Measurements from ENCODE around the gene MRPL45. TPM values are rescaled to one million over a fixed set of nuclear protein-coding genes. Genes with fewer than 3 reads are reported as not detected.

Gene MRPL45
- total RNA-seq, 4 donors from 2014 or later = 25.8 to 34.5 (median 29.4) TPM

GRCh38 chr17:38342886-38343607 is 46.1 kb downstream of the MRPL45 start:
- intact Hi-C loops (cut with DNase I; ENCODE audit: low total_unique reads) = no loop called here
- TF ChIP-seq, protein P1, sequence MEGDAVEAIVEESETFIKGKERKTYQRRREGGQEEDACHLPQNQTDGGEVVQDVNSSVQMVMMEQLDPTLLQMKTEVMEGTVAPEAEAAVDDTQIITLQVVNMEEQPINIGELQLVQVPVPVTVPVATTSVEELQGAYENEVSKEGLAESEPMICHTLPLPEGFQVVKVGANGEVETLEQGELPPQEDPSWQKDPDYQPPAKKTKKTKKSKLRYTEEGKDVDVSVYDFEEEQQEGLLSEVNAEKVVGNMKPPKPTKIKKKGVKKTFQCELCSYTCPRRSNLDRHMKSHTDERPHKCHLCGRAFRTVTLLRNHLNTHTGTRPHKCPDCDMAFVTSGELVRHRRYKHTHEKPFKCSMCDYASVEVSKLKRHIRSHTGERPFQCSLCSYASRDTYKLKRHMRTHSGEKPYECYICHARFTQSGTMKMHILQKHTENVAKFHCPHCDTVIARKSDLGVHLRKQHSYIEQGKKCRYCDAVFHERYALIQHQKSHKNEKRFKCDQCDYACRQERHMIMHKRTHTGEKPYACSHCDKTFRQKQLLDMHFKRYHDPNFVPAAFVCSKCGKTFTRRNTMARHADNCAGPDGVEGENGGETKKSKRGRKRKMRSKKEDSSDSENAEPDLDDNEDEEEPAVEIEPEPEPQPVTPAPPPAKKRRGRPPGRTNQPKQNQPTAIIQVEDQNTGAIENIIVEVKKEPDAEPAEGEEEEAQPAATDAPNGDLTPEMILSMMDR (IDR thresholded peaks at IDR 0.05) = no peak
- TF ChIP-seq POLR2A (IDR thresholded peaks at IDR 0.05) = no peak

GRCh38 chr17:38343608-38344419 is 46.8 kb downstream of the MRPL45 start, which contains the start of gene GPR179:
TSS of gene GPR179 (minus strand) at chr17:38343956. CDS start at chr17:38343789, 167 bp downstream.
- H3K4me3 ChIP-seq (ENCODE audit: low read depth, poor library complexity, severe bottlenecking) = no peak within 1 kb of the TSS
- no peak for TF ChIP-seq POLR2A (IDR thresholded peaks at IDR 0.05)
- TF ChIP-seq, protein P1 (IDR thresholded peaks at IDR 0.05) = no peak
- 77 to 80% methylated on average over 18 of the region's 18 CpGs for WGBS, 2 donors
- intact Hi-C loops (cut with DNase I; ENCODE audit: low total_unique reads) = no loop called here
- no peak for DNase-seq (ENCODE audit: low spot score in 2 of 2)

More at GRCh38 chr17:38342886-38343607, 46.1 kb downstream of the MRPL45 start:
- DNase-seq (ENCODE audit: low spot score in 2 of 2) = no peak
- H3K4me3 ChIP-seq (ENCODE audit: low read depth, poor library complexity, severe bottlenecking) = no peak overlapping the region
- 80 to 84% methylated on average over 14 to 18 of the region's 18 CpGs for WGBS, 2 donors

DNA sequence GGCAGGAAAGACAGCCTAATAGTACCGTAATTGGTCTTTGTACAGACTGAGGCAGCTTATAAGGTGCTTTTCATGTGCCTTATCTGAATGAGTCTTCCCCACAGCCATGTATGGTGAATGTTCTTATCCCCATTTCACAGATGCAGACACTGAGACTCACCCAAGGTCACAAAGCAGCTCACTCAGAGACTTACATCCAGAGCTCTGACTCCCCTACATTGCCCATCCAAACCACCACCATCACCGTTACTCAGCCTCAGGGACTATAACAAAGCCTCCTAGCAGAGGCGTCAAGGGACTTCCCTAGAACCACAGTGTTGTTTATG is 47.4 kb downstream of the MRPL45 start:
- intact Hi-C loops (cut with DNase I; ENCODE audit: low total_unique reads) = no loop called here
- H3K4me3 ChIP-seq (ENCODE audit: low read depth, poor library complexity, severe bottlenecking) = no peak overlapping the region
- no peak for DNase-seq (ENCODE audit: low spot score in 2 of 2)
- TF ChIP-seq, protein P1 (IDR thresholded peaks at IDR 0.05) = no peak
- no peak for TF ChIP-seq POLR2A (IDR thresholded peaks at IDR 0.05)
- WGBS, 2 donors = 85 to 86% methylated on average over 3 of the region's 3 CpGs

DNA sequence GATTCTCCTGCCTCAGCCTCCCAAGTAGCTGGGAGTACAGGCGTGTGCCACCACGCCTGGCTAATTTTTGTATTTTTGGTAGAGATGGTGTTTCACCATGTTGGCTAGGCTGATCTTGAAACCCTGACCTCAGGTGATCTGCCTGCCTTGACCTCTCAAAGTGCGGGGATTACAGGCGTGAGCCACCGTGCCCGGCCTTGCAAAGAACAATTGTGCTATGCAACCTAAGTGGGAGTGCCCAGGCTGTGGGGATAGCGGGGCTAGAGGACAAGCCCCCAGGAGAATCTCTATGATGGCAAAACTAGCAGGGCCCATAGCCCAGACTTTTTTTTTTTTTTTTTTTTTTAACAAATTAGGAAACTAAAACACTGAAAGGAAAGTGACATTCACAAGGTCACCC is 48.8 kb downstream of the MRPL45 start:
- no peak overlapping the region for H3K4me3 ChIP-seq (ENCODE audit: low read depth, poor library complexity, severe bottlenecking)
- no peak for DNase-seq (ENCODE audit: low spot score in 2 of 2)
- TF ChIP-seq, protein P1 (IDR thresholded peaks at IDR 0.05) = no peak
- TF ChIP-seq POLR2A (IDR thresholded peaks at IDR 0.05) = no peak
- intact Hi-C loops (cut with DNase I; ENCODE audit: low total_unique reads) = no loop called here
- 91 to 95% methylated on average over 7 of the region's 7 CpGs for WGBS, 2 donors

DNA sequence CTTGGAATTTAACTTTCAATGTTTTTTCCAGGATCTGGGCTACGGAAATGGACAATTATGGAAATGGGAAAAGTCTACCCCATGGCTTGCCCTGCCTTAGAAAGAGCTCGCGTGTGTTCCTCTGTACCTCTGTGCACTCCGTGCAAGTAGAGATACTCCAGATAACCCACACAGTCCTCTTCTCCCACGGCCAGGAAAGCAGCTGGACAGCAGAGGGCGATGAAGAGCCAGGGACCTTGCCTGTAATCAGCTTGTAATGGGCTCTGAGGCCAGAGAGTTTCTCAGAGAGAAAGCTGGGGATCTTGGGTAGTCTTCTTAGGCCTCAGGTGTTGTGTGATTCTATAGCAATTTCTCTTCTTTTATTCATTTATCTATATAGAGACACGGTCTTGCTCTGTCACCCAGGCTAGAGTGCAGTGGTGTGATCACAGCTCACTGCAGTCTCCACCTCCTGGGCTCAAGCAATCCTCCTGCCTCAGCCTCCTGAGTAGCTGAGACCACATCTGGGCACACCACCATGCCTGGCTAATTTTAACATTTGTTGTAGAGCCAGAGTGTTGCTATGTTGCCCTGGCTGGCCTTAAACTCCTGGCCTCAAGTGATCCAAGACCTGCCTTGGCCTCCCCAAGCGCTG is 52.2 kb downstream of the MRPL45 start:
- peak; percentile 85 to 97 for DNase-seq (ENCODE audit: low spot score in 2 of 2)
- no peak overlapping the region for H3K4me3 ChIP-seq (ENCODE audit: low read depth, poor library complexity, severe bottlenecking)
- intact Hi-C loops (cut with DNase I; ENCODE audit: low total_unique reads) = no loop called here
- WGBS, 2 donors = 13 to 14% methylated on average over 8 of the region's 8 CpGs
- TF ChIP-seq, protein P1 (IDR thresholded peaks at IDR 0.05) = peak in 1 of 3 donors; percentile 73
- TF ChIP-seq POLR2A (IDR thresholded peaks at IDR 0.05) = no peak

Data from lower leg skin (tissue), 4 donors.